GM10248 (cell line): ENCODE measurements around the gene IFT122.

ENCODE experiments used
- CTCF ChIA-PET: fragments of 300-600 bp; sonication (Branson Sonifier 250); formaldehyde crosslinking; extraction: SDS; loops from one replicate; lab custom pipeline; 2021; ENCODE audit warnings: antibody characterized with exemption; lab: Yijun Ruan, JAX
- POLR2A ChIA-PET: fragments of 350-650 bp; sonication (Branson Sonifier 250); formaldehyde crosslinking; extraction: SDS; loops from one replicate; lab custom pipeline; 2020; ENCODE audit warnings: antibody characterized with exemption; lab: Yijun Ruan, JAX
- DNase-seq: peaks from one replicate; pipeline ENCODE4 v3.0.0; 2012; ENCODE audit errors: extremely low spot score
- CTCF ChIP-seq: IDR thresholded peaks from 2 replicates; pipeline ENCODE4 v1.5.1; 2012; ENCODE audit warnings: mild to moderate bottlenecking, low read depth; ENCODE audit errors: extremely low read depth, missing control alignments, control extremely low read depth

Gene IFT122

GRCh38 chr3:129428007-129428375 lies 12.0 kb upstream of the IFT122 start:
- no peak for TF ChIP-seq CTCF
- ChIA-PET POLR2A (interaction anchor here (0.6 to 1.0 kb wide), 2 partner anchors 10 to 28 kb away, joined by 3 to 4 read pairs; no protein-coding TSS in a partner anchor), CTCF (interaction anchor here (1.0 to 1.8 kb wide), 4 partner anchors 8 to 44 kb away, joined by 4 to 5 read pairs (median 4); no protein-coding TSS in a partner anchor)
- no peak for DNase-seq

GRCh38 chr3:129428376-129429079 lies 11.5 kb upstream of the IFT122 start, which contains the start of gene EFCAB12:
EFCAB12 (minus strand) TSS chr3:129428636; CDS start chr3:129428488, 148 bp downstream.
- ChIA-PET POLR2A (interaction anchor here (0.6 to 1.0 kb wide), 2 partner anchors 9 to 29 kb away, joined by 3 to 4 read pairs; no protein-coding TSS in a partner anchor), CTCF (interaction anchor here (1.0 to 1.8 kb wide), 6 partner anchors 10 to 45 kb away, joined by 3 to 5 read pairs (median 4); partner anchors contain the start of genes IFT122 and MBD4)
- DNase-seq = peak; percentile 89
- TF ChIP-seq CTCF = no peak

- TF ChIP-seq CTCF = no peak
- POLR2A ChIA-PET = interaction anchor here (1.0 kb wide), 1 partner anchor 11 kb away, joined by 3 read pairs; the partner anchor contains the start of genes IFT122 and MBD4
- CTCF ChIA-PET = interaction anchor here (1.0 to 1.8 kb wide), 5 partner anchors 10 to 45 kb away, joined by 3 to 5 read pairs (median 4); partner anchors contain the start of genes IFT122 and MBD4
- DNase-seq = no peak
Measured at GRCh38 chr3:129429080-129429451, 11.0 kb upstream of the IFT122 start.

- no peak for DNase-seq
- ChIA-PET POLR2A (interaction anchor here (1.0 kb wide), 1 partner anchor 10 kb away, joined by 3 read pairs; the partner anchor contains the start of genes IFT122 and MBD4), CTCF (interaction anchor here (1.5 to 2.7 kb wide), 5 partner anchors 24 to 46 kb away, joined by 3 to 8 read pairs (median 4); no protein-coding TSS in a partner anchor)
- no peak for TF ChIP-seq CTCF
Measured at GRCh38 chr3:129429602-129430001, 10.4 kb upstream of the IFT122 start.

- DNase-seq = no peak
- ChIA-PET CTCF (interaction anchor here (2.7 kb wide), 1 partner anchor 49 kb away, joined by 8 read pairs; no protein-coding TSS in a partner anchor), POLR2A (interaction anchor here (1.1 kb wide), 1 partner anchor 116 kb away, joined by 3 read pairs; a partner anchor contains a TSS)
- no peak for TF ChIP-seq CTCF
Measured at GRCh38 chr3:129432036-129432435, 8.0 kb upstream of the IFT122 start.

GRCh38 chr3:129432671-129433070 lies 7.4 kb upstream of the IFT122 start:
- TF ChIP-seq CTCF = no peak
- ChIA-PET CTCF (no interaction called here), POLR2A (interaction anchor here (1.1 kb wide), 1 partner anchor 117 kb away, joined by 3 read pairs; a partner anchor contains a TSS)
- no peak for DNase-seq
